Measurements from ENCODE around the gene PTPRN2.

Gene PTPRN2

DNA sequence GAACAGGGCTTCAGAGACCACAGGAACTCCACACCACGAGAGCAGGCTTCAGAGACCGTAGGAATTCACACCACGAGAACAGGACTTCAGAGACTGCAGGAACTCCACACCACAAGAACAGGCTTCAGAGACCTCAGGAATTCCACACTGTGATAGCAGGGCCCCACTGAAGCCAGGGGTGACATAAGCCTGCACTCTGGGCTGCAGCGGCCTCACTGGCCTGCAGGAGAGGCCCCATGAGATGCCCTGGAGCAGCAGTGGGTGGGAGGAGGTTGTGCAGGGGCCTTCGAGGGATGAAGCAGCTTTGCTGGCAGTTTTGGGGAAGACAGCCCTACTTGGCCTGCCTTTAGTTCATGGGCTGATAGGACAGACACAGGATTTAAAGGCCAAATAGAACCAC is 614.7 kb downstream of the PTPRN2 start:
- Histone ChIP-seq H4K8ac (ENCODE audit: low read depth, low read length) (no peak overlapping the region), H3K14ac (ENCODE audit: low read length) (no peak overlapping the region), H3K27me3 (ENCODE audit: control insufficient read depth in 3 of 3, insufficient read depth in 3 of 3, low read depth in 1 of 3, low read length in 3 of 3) (no peaks in the 10 kb centered on the region), H2AK5ac (ENCODE audit: low read depth, low read length) (no peak overlapping the region), H2BK120ac (ENCODE audit: low read depth, low read length) (no peak overlapping the region), H3K9ac (ENCODE audit: low read depth, low read length, poor library complexity) (no peak overlapping the region), H4K91ac (ENCODE audit: low read depth, low read length, poor library complexity) (no peak overlapping the region), H3K4me1 (ENCODE audit: control insufficient read depth in 2 of 2, insufficient read depth in 1 of 2, low read depth in 1 of 2, low read length in 2 of 2) (no peaks in the 10 kb centered on the region), H3K36me3 (replicated peaks in 1 of 2; ENCODE audit: control insufficient read depth in 2 of 2, insufficient read depth in 2 of 2, low read length in 2 of 2) (no peaks in the 10 kb centered on the region), H2BK12ac (ENCODE audit: low read length) (no peak overlapping the region), H3K4ac (ENCODE audit: low read length) (no peak overlapping the region), H2AFZ (ENCODE audit: low read length) (no peak overlapping the region), H2BK5ac (ENCODE audit: low read length) (no peak overlapping the region), H3K4me3 (ENCODE audit: low read length in 2 of 2) (peak overlapping the region in 1 of 2 donors; percentile 30), H3K9me3 (replicated peaks in 1 of 2; ENCODE audit: control insufficient read depth in 2 of 2, insufficient read depth in 1 of 2, low read depth in 1 of 2, low read length in 2 of 2) (peaks cover 3 to 17% of the 10 kb centered on the region in 2 donors), H3K4me2 (ENCODE audit: insufficient read depth, low read length, poor library complexity, severe bottlenecking) (no peak overlapping the region), H3K79me1 (ENCODE audit: low read depth, low read length) (no peaks in the 10 kb centered on the region), H3K23ac (ENCODE audit: low read depth, low read length, poor library complexity) (no peak overlapping the region), H3K18ac (ENCODE audit: low read length) (no peak overlapping the region), H2BK15ac (ENCODE audit: low read length) (no peak overlapping the region), H3K27ac (replicated peaks; ENCODE audit: low read length) (no peak overlapping the region)
- DNase-seq (ENCODE audit: low spot score), result no peak
- WGBS, 2 donors (ENCODE audit: extremely low coverage in 2 of 2, insufficient read length in 2 of 2, insufficient replicate concordance in 1 of 2), result no CpG with 5 or more reads among the region's 5 CpGs

DNA sequence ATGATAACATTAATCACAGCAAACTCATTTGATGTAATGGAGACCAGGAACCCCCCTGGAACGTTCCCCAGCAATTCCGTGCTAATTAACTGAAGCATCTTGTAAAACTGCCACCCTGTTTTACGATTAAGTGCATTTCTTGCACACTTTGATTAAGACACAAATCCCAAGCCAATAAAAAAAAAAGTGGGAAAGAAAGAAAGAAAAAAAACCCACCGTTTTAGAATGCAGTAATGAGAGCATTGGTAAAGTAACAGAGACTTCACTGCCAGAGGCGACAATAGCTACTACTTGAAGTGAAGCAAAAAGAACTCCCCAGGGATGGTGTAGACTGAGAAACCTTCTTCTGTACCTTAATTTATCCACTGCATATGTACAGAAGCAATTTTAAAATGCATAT is 616.1 kb downstream of the PTPRN2 start:
- no peaks in the 10 kb centered on the region for H3K36me3 ChIP-seq (replicated peaks in 1 of 2; ENCODE audit: control insufficient read depth in 2 of 2, insufficient read depth in 2 of 2, low read length in 2 of 2)
- H3K4ac ChIP-seq (ENCODE audit: low read length), result no peak overlapping the region
- no peak overlapping the region for H2BK12ac ChIP-seq (ENCODE audit: low read length)
- H2BK15ac ChIP-seq (ENCODE audit: low read length), result no peak overlapping the region
- H3K4me2 ChIP-seq (ENCODE audit: insufficient read depth, low read length, poor library complexity, severe bottlenecking), result no peak overlapping the region
- H4K91ac ChIP-seq (ENCODE audit: low read depth, low read length, poor library complexity), result no peak overlapping the region
- H3K4me1 ChIP-seq (ENCODE audit: control insufficient read depth in 2 of 2, insufficient read depth in 1 of 2, low read depth in 1 of 2, low read length in 2 of 2), result no peaks in the 10 kb centered on the region
- H4K8ac ChIP-seq (ENCODE audit: low read depth, low read length), result no peak overlapping the region
- no peak overlapping the region for H3K18ac ChIP-seq (ENCODE audit: low read length)
- H2AK5ac ChIP-seq (ENCODE audit: low read depth, low read length), result no peak overlapping the region
- no peak overlapping the region for H3K23ac ChIP-seq (ENCODE audit: low read depth, low read length, poor library complexity)
- no peaks in the 10 kb centered on the region for H3K79me1 ChIP-seq (ENCODE audit: low read depth, low read length)
- no peak overlapping the region for H3K4me3 ChIP-seq (ENCODE audit: low read length in 2 of 2)
- no peak overlapping the region for H3K14ac ChIP-seq (ENCODE audit: low read length)
- H3K27ac ChIP-seq (replicated peaks; ENCODE audit: low read length), result no peak overlapping the region
- H2BK120ac ChIP-seq (ENCODE audit: low read depth, low read length), result no peak overlapping the region
- H3K9ac ChIP-seq (ENCODE audit: low read depth, low read length, poor library complexity), result no peak overlapping the region
- H2AFZ ChIP-seq (ENCODE audit: low read length), result no peak overlapping the region
- no peak overlapping the region for H2BK5ac ChIP-seq (ENCODE audit: low read length)
- no peaks in the 10 kb centered on the region for H3K27me3 ChIP-seq (ENCODE audit: control insufficient read depth in 3 of 3, insufficient read depth in 3 of 3, low read depth in 1 of 3, low read length in 3 of 3)
- no CpG with 5 or more reads among the region's 5 CpGs for WGBS, 2 donors (ENCODE audit: extremely low coverage in 2 of 2, insufficient read length in 2 of 2, insufficient replicate concordance in 1 of 2)
- H3K9me3 ChIP-seq (replicated peaks in 1 of 2; ENCODE audit: control insufficient read depth in 2 of 2, insufficient read depth in 1 of 2, low read depth in 1 of 2, low read length in 2 of 2), result peaks cover 3 to 17% of the 10 kb centered on the region in 2 donors
- no peak for DNase-seq (ENCODE audit: low spot score)

DNA sequence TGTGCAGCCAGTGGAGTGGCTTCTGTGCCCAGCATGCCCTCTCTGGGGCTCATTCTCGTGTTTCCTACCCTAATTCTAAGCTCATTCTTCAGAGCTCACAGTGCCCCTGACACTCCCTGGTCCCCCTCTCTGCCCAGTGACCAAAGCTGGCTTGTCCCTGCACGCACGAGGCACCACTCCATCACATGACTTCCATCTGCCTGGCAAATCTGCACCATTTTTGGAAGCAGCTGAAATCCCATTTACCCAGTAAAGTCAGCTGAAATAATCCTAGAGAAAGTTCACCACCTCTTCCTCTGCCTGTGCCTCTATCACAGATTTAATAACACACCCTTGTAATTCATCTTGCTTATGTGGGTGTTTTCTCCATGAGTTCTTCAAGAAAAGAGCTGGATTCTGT is 616.9 kb downstream of the PTPRN2 start:
- no peak overlapping the region for H4K91ac ChIP-seq (ENCODE audit: low read depth, low read length, poor library complexity)
- H2BK15ac ChIP-seq (ENCODE audit: low read length), result no peak overlapping the region
- H2BK5ac ChIP-seq (ENCODE audit: low read length), result no peak overlapping the region
- H3K4me2 ChIP-seq (ENCODE audit: insufficient read depth, low read length, poor library complexity, severe bottlenecking), result no peak overlapping the region
- H3K79me1 ChIP-seq (ENCODE audit: low read depth, low read length), result no peaks in the 10 kb centered on the region
- H3K27ac ChIP-seq (replicated peaks; ENCODE audit: low read length), result no peak overlapping the region
- no peak overlapping the region for H2BK120ac ChIP-seq (ENCODE audit: low read depth, low read length)
- no peak overlapping the region for H4K8ac ChIP-seq (ENCODE audit: low read depth, low read length)
- H3K18ac ChIP-seq (ENCODE audit: low read length), result no peak overlapping the region
- no peak overlapping the region for H2AK5ac ChIP-seq (ENCODE audit: low read depth, low read length)
- H2BK12ac ChIP-seq (ENCODE audit: low read length), result no peak overlapping the region
- no peak for DNase-seq (ENCODE audit: low spot score)
- WGBS, 2 donors (ENCODE audit: extremely low coverage in 2 of 2, insufficient read length in 2 of 2, insufficient replicate concordance in 1 of 2), result no CpG with 5 or more reads among the region's 3 CpGs
- no peaks in the 10 kb centered on the region for H3K27me3 ChIP-seq (ENCODE audit: control insufficient read depth in 3 of 3, insufficient read depth in 3 of 3, low read depth in 1 of 3, low read length in 3 of 3)
- no peak overlapping the region for H2AFZ ChIP-seq (ENCODE audit: low read length)
- H3K14ac ChIP-seq (ENCODE audit: low read length), result no peak overlapping the region
- H3K4ac ChIP-seq (ENCODE audit: low read length), result no peak overlapping the region
- H3K4me1 ChIP-seq (ENCODE audit: control insufficient read depth in 2 of 2, insufficient read depth in 1 of 2, low read depth in 1 of 2, low read length in 2 of 2), result no peaks in the 10 kb centered on the region
- no peak overlapping the region for H3K9ac ChIP-seq (ENCODE audit: low read depth, low read length, poor library complexity)
- H3K9me3 ChIP-seq (replicated peaks in 1 of 2; ENCODE audit: control insufficient read depth in 2 of 2, insufficient read depth in 1 of 2, low read depth in 1 of 2, low read length in 2 of 2), result peaks cover 3 to 17% of the 10 kb centered on the region in 2 donors
- no peak overlapping the region for H3K4me3 ChIP-seq (ENCODE audit: low read length in 2 of 2)
- no peak overlapping the region for H3K23ac ChIP-seq (ENCODE audit: low read depth, low read length, poor library complexity)
- no peaks in the 10 kb centered on the region for H3K36me3 ChIP-seq (replicated peaks in 1 of 2; ENCODE audit: control insufficient read depth in 2 of 2, insufficient read depth in 2 of 2, low read length in 2 of 2)

DNA sequence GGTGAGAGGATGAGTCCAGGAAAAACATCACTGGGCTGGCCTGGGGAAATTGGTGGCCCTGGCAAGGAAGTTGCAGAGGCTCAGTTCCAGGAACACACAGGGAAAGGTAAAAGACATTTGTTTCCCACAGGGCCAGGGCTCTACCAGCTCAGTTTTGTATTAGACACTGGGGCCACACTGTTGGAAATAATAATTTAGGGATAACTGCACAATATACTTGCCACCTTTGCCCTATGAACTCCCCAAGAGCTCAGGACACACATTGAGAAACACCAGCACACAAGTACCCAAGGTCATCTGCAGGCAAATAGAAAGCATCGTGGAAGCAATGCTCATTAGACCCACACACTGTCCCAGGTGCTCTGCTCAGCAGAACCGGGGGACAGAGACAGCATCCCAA is 617.6 kb downstream of the PTPRN2 start:
- Histone ChIP-seq H4K8ac (ENCODE audit: low read depth, low read length) (no peak overlapping the region), H3K9me3 (replicated peaks in 1 of 2; ENCODE audit: control insufficient read depth in 2 of 2, insufficient read depth in 1 of 2, low read depth in 1 of 2, low read length in 2 of 2) (peaks cover 3 to 14% of the 10 kb centered on the region in 2 donors), H3K23ac (ENCODE audit: low read depth, low read length, poor library complexity) (no peak overlapping the region), H2BK12ac (ENCODE audit: low read length) (no peak overlapping the region), H3K4me2 (ENCODE audit: insufficient read depth, low read length, poor library complexity, severe bottlenecking) (no peak overlapping the region), H3K79me1 (ENCODE audit: low read depth, low read length) (no peaks in the 10 kb centered on the region), H2AFZ (ENCODE audit: low read length) (no peak overlapping the region), H3K4ac (ENCODE audit: low read length) (no peak overlapping the region), H3K14ac (ENCODE audit: low read length) (no peak overlapping the region), H2BK15ac (ENCODE audit: low read length) (no peak overlapping the region), H3K4me3 (ENCODE audit: low read length in 2 of 2) (peak overlapping the region in 1 of 2 donors; percentile 44), H3K9ac (ENCODE audit: low read depth, low read length, poor library complexity) (no peak overlapping the region), H2BK120ac (ENCODE audit: low read depth, low read length) (no peak overlapping the region), H2AK5ac (ENCODE audit: low read depth, low read length) (no peak overlapping the region), H3K36me3 (replicated peaks in 1 of 2; ENCODE audit: control insufficient read depth in 2 of 2, insufficient read depth in 2 of 2, low read length in 2 of 2) (no peaks in the 10 kb centered on the region), H4K91ac (ENCODE audit: low read depth, low read length, poor library complexity) (no peak overlapping the region), H3K4me1 (ENCODE audit: control insufficient read depth in 2 of 2, insufficient read depth in 1 of 2, low read depth in 1 of 2, low read length in 2 of 2) (no peaks in the 10 kb centered on the region), H3K27me3 (ENCODE audit: control insufficient read depth in 3 of 3, insufficient read depth in 3 of 3, low read depth in 1 of 3, low read length in 3 of 3) (no peaks in the 10 kb centered on the region), H2BK5ac (ENCODE audit: low read length) (no peak overlapping the region), H3K27ac (replicated peaks; ENCODE audit: low read length) (no peak overlapping the region), H3K18ac (ENCODE audit: low read length) (no peak overlapping the region)
- no peak for DNase-seq (ENCODE audit: low spot score)
- WGBS, 2 donors (ENCODE audit: extremely low coverage in 2 of 2, insufficient read length in 2 of 2, insufficient replicate concordance in 1 of 2), result no CpG with 5 or more reads among the region's 2 CpGs
